Astrocyte (in vitro differentiated cells and primary cell): ENCODE data around the gene UNC5C. TPM values are rescaled to one million over a fixed set of nuclear protein-coding genes. Genes with fewer than 3 reads are reported as not detected.

Experiments
- DNase-seq: peaks from one replicate; pipeline ENCODE4 v3.0.0-alpha.2; 2010; ENCODE audit warnings: low read depth
- FAIRE-seq: peaks from 2 replicates; lab custom pipeline; 2011; peaks lifted over from hg19 to GRCh38; lab: Jason Lieb, UNC
- H2AFZ ChIP-seq: 2 replicates; pipeline ENCODE4 v1.6.0; 2012; ENCODE audit warnings: low read depth, low read length, inconsistent platforms
- H3K27ac ChIP-seq: 2 replicates; pipeline ENCODE4 v1.5.1; 2011; ENCODE audit warnings: low read depth, low read length, inconsistent platforms
- H3K27me3 ChIP-seq: 2 replicates; pipeline ENCODE4 v1.6.0; 2011; ENCODE audit warnings: low read length, inconsistent platforms; ENCODE audit not compliant: insufficient read depth
- H3K36me3 ChIP-seq: 2 replicates; pipeline ENCODE4 v1.5.1; 2011; ENCODE audit warnings: low read length, inconsistent platforms; ENCODE audit not compliant: insufficient read depth
- H3K4me1 ChIP-seq: 2 replicates; pipeline ENCODE4 v1.5.1; 2011; ENCODE audit warnings: low read length, inconsistent platforms; ENCODE audit not compliant: insufficient read depth
- H3K4me2 ChIP-seq: 2 replicates; pipeline ENCODE4 v1.6.0; 2012; ENCODE audit warnings: low read length, inconsistent platforms
- H3K4me3 ChIP-seq: 2 replicates; pipeline ENCODE4 v1.5.1; 2011; ENCODE audit warnings: low read depth, mild to moderate bottlenecking, low read length, inconsistent platforms; ENCODE audit not compliant: insufficient read depth
- H3K79me2 ChIP-seq: 2 replicates; pipeline ENCODE4 v1.6.0; 2012; ENCODE audit warnings: mild to moderate bottlenecking, low read length, inconsistent platforms; ENCODE audit not compliant: insufficient read depth
- H3K9ac ChIP-seq: 2 replicates; pipeline ENCODE4 v1.6.0; 2012; ENCODE audit warnings: mild to moderate bottlenecking, low read length, inconsistent platforms
- H3K9me3 ChIP-seq: 2 replicates; pipeline ENCODE4 v1.5.1; 2012; ENCODE audit warnings: low read depth, mild to moderate bottlenecking, low read length, inconsistent platforms; ENCODE audit not compliant: insufficient read depth
- H4K20me1 ChIP-seq: 2 replicates; pipeline ENCODE4 v1.6.0; 2012; ENCODE audit warnings: low read length, inconsistent platforms; ENCODE audit not compliant: insufficient read depth
- H3K27ac Mint-ChIP-seq: one replicate; pipeline ENCODE4 v1.8.0; 2021; ENCODE audit warnings: mild to moderate bottlenecking, mixed read lengths; ENCODE audit not compliant: unreplicated experiment
- H3K27me3 Mint-ChIP-seq: one replicate; pipeline ENCODE4 v1.8.0; 2021; ENCODE audit warnings: low read depth, mixed read lengths; ENCODE audit not compliant: unreplicated experiment
- H3K36me3 Mint-ChIP-seq: one replicate; pipeline ENCODE4 v1.8.0; 2021; ENCODE audit warnings: low read depth, mixed read lengths; ENCODE audit not compliant: unreplicated experiment
- H3K4me1 Mint-ChIP-seq: one replicate; pipeline ENCODE4 v1.8.0; 2021; ENCODE audit warnings: low read depth, mixed read lengths; ENCODE audit not compliant: unreplicated experiment
- H3K4me3 Mint-ChIP-seq: one replicate; pipeline ENCODE4 v1.8.0; 2021; ENCODE audit warnings: mild to moderate bottlenecking, moderate library complexity, mixed read lengths; ENCODE audit not compliant: unreplicated experiment
- H3K9me3 Mint-ChIP-seq: one replicate; pipeline ENCODE4 v1.8.0; 2021; ENCODE audit warnings: mild to moderate bottlenecking, mixed read lengths; ENCODE audit not compliant: unreplicated experiment
- CTCF ChIP-seq: IDR thresholded peaks from 2 replicates; pipeline ENCODE4 v1.5.1; 2011; ENCODE audit warnings: low read depth, mild to moderate bottlenecking, inconsistent platforms, low read length, moderate library complexity; ENCODE audit not compliant: insufficient read depth
- EZH2 ChIP-seq: IDR thresholded peaks from 2 replicates; pipeline ENCODE4 v1.6.1; 2012; ENCODE audit warnings: mild to moderate bottlenecking, low read length, inconsistent platforms; ENCODE audit not compliant: insufficient read depth
- total RNA-seq: library from RNA; stranded (reverse); gene quantifications from 2 replicates; pipeline ENCODE4 v1.2.1, GENCODE V29; 2021

UNC5C gene
- total RNA-seq, 1 donor from 2014 or later, result 3.1 TPM

- Histone ChIP-seq H3K27ac (no peak overlapping the region), H3K4me3 (no peak overlapping the region), H3K27me3 (no peaks in the 10 kb centered on the region), H3K4me1 (no peaks in the 10 kb centered on the region), H4K20me1 (no peaks in the 10 kb centered on the region), H3K79me2 (no peaks in the 10 kb centered on the region), H3K36me3 (no peaks in the 10 kb centered on the region), H3K9ac (no peak overlapping the region), H3K9me3 (no peaks in the 10 kb centered on the region), H2AFZ (no peak overlapping the region), H3K4me2 (no peak overlapping the region)
- no peak overlapping the region for H3K4me3 Mint-ChIP-seq
- peaks cover 6% of the 10 kb centered on the region for H3K36me3 Mint-ChIP-seq
- no peak for TF ChIP-seq CTCF
- TF ChIP-seq EZH2, result no peak
- H3K27ac Mint-ChIP-seq, result no peak overlapping the region
- H3K27me3 Mint-ChIP-seq, result no peaks in the 10 kb centered on the region
- no peak for DNase-seq
- no peaks in the 10 kb centered on the region for H3K4me1 Mint-ChIP-seq
- peaks cover 8% of the 10 kb centered on the region for H3K9me3 Mint-ChIP-seq
- no peak for FAIRE-seq
Measured at GRCh38 chr4:95295157-95295556, 253.6 kb downstream of the UNC5C start.

GRCh38 chr4:95294321-95294720 lies 254.5 kb downstream of the UNC5C start:
- no peak overlapping the region for H2AFZ ChIP-seq
- Mint-ChIP-seq H3K27ac (no peak overlapping the region), H3K27me3 (no peaks in the 10 kb centered on the region), H3K9me3 (peaks cover under 1% of the 10 kb centered on the region), H3K4me3 (no peak overlapping the region), H3K36me3 (peaks cover 4% of the 10 kb centered on the region), H3K4me1 (no peaks in the 10 kb centered on the region)
- H3K4me1 ChIP-seq, result peaks cover under 1% of the 10 kb centered on the region
- H3K79me2 ChIP-seq, result no peaks in the 10 kb centered on the region
- no peak overlapping the region for H3K4me3 ChIP-seq
- H3K9me3 ChIP-seq, result no peaks in the 10 kb centered on the region
- FAIRE-seq (no peak), DNase-seq (no peak)
- no peaks in the 10 kb centered on the region for H3K27me3 ChIP-seq
- H3K9ac ChIP-seq, result no peak overlapping the region
- H3K36me3 ChIP-seq, result no peaks in the 10 kb centered on the region
- H3K27ac ChIP-seq, result no peak overlapping the region
- H4K20me1 ChIP-seq, result no peaks in the 10 kb centered on the region
- TF ChIP-seq CTCF (no peak), EZH2 (no peak)
- no peak overlapping the region for H3K4me2 ChIP-seq

- DNase-seq, result peak; percentile 38
- H3K4me3 ChIP-seq, result no peak overlapping the region
- H3K27ac Mint-ChIP-seq, result no peak overlapping the region
- no peaks in the 10 kb centered on the region for H3K79me2 ChIP-seq
- H3K4me2 ChIP-seq, result no peak overlapping the region
- H3K4me3 Mint-ChIP-seq, result no peak overlapping the region
- peaks cover 2% of the 10 kb centered on the region for H3K36me3 Mint-ChIP-seq
- no peaks in the 10 kb centered on the region for H3K27me3 ChIP-seq
- H3K9me3 Mint-ChIP-seq, result peaks cover 4% of the 10 kb centered on the region
- H3K4me1 ChIP-seq, result peaks cover 4% of the 10 kb centered on the region
- H2AFZ ChIP-seq, result no peak overlapping the region
- no peak for FAIRE-seq
- no peak overlapping the region for H3K27ac ChIP-seq
- H3K36me3 ChIP-seq, result no peaks in the 10 kb centered on the region
- TF ChIP-seq CTCF (no peak), EZH2 (no peak)
- H3K4me1 Mint-ChIP-seq, result no peaks in the 10 kb centered on the region
- H3K9me3 ChIP-seq, result peaks cover 3% of the 10 kb centered on the region
- no peak overlapping the region for H3K9ac ChIP-seq
- no peaks in the 10 kb centered on the region for H4K20me1 ChIP-seq
- no peaks in the 10 kb centered on the region for H3K27me3 Mint-ChIP-seq
Measured at GRCh38 chr4:95293014-95293413, 255.8 kb downstream of the UNC5C start.
